K562 (cell line): ENCODE data around the gene COA5. TPM values are rescaled to one million over a fixed set of nuclear protein-coding genes. Genes with fewer than 3 reads are reported as not detected.
A peak's percentile ranks its signal among the peaks of the same experiment; 100 is the strongest.

Experiments
- ATAC-seq: fragments of 200-7000 bp; cut with Tn5 transposase; 3 replicates; pipeline ENCODE4 v1.9.1; 2020; ENCODE audit warnings: moderate library complexity
- BruUV-seq: library from RNA; stranded (reverse); fragments of 400-500 nt; replicated peaks from 2 replicates; lab custom pipeline; 2021; lab: Mats Ljungman, UMichigan
- CTCF ChIA-PET: fragments of 300-600 bp; formaldehyde crosslinking; extraction: SDS; loops from one replicate; lab custom pipeline; 2021; ENCODE audit warnings: low intra/inter-chr PET ratio; lab: Yijun Ruan, JAX
- POLR2A ChIA-PET: fragments of 300-600, 350-650 bp; sonication (Branson Sonifier 250); formaldehyde crosslinking; extraction: SDS; loops from one replicate; lab custom pipeline; 2021; ENCODE audit warnings: antibody characterized with exemption, inconsistent platforms; lab: Yijun Ruan, JAX
- DNase-seq, 4 experiments: peaks; one replicate each; pipeline versions ENCODE4 v3.0.0 to v3.0.0-alpha.2; 2011 to 2018; ENCODE audit warnings: low spot score in 3 of 4, mixed read lengths in 3 of 4; ENCODE audit errors: extremely low read depth in 1 of 4
- FAIRE-seq: peaks from 2 replicates; lab custom pipeline; 2011; peaks lifted over from hg19 to GRCh38; lab: Jason Lieb, UNC
- H2AFZ ChIP-seq: 2 replicates; pipeline ENCODE4 v1.6.0; 2011; ENCODE audit warnings: low read depth, low read length, control low read depth, inconsistent platforms
- H3K27ac ChIP-seq: fragments of 200-600 bp; 3 replicates; pipeline ENCODE4 v1.8.0; 2011; ENCODE audit warnings: low read depth, mild to moderate bottlenecking, control low read depth, inconsistent platforms, low read length, moderate library complexity, mixed read lengths; ENCODE audit errors: extremely low read depth
- H3K27me3 ChIP-seq, 2 experiments: fragments of 300-600 bp in 1 of 2; 2 replicates in 1 of 2; 3 replicates in 1 of 2; pipeline versions ENCODE4 v1.6.0 to v1.8.0; 2011; ENCODE audit warnings: inconsistent platforms in 2 of 2, low read length in 2 of 2, mild to moderate bottlenecking in 1 of 2, mixed read lengths in 1 of 2, moderate library complexity in 1 of 2; ENCODE audit not compliant: control insufficient read depth in 2 of 2, insufficient read depth in 2 of 2
- H3K36me3 ChIP-seq: fragments of 300-600 bp; 3 replicates; pipeline ENCODE4 v1.8.0; 2011; ENCODE audit warnings: mild to moderate bottlenecking, low read length, inconsistent platforms; ENCODE audit not compliant: control insufficient read depth, insufficient read depth
- H3K4me1 ChIP-seq, 2 experiments: fragments of 200-600 bp in 1 of 2; replicated peaks in 1 of 2; 2 replicates in 1 of 2; 3 replicates in 1 of 2; pipeline versions ENCODE4 v1.5.1 to v1.8.0; 2011; ENCODE audit warnings: inconsistent platforms in 2 of 2, low read length in 2 of 2, mild to moderate bottlenecking in 1 of 2, mixed read lengths in 1 of 2, moderate library complexity in 1 of 2; ENCODE audit not compliant: control insufficient read depth in 2 of 2, insufficient read depth in 2 of 2
- H3K4me2 ChIP-seq: 2 replicates; pipeline ENCODE4 v1.6.1; 2011; ENCODE audit warnings: low read length, control low read depth, inconsistent platforms, mixed read lengths; ENCODE audit not compliant: insufficient read depth
- H3K4me3 ChIP-seq: fragments of 200-600 bp; sonication (generic), shearing (Covaris generic); 2 replicates; pipeline ENCODE4 v1.5.1; 2016; ENCODE audit warnings: control low read depth, inconsistent platforms
- H3K79me2 ChIP-seq: fragments of 200-600 bp; 3 replicates; pipeline ENCODE4 v1.8.0; 2011; ENCODE audit warnings: low read length, inconsistent platforms; ENCODE audit not compliant: control insufficient read depth, insufficient read depth
- H3K9ac ChIP-seq, 2 experiments: 2 replicates each; pipeline versions ENCODE4 v1.6.0 to v1.6.1; 2011; ENCODE audit warnings: low read depth in 2 of 2, low read length in 2 of 2, control low read depth in 1 of 2, inconsistent platforms in 1 of 2, mild to moderate bottlenecking in 1 of 2, mixed read lengths in 1 of 2; ENCODE audit not compliant: insufficient read depth in 1 of 2
- H3K9me1 ChIP-seq: one replicate; pipeline ENCODE4 v1.6.0; 2011; ENCODE audit warnings: inconsistent platforms, mild to moderate bottlenecking, low read length, moderate library complexity; ENCODE audit not compliant: control insufficient read depth, insufficient read depth
- H3K9me3 ChIP-seq: replicated peaks from 2 replicates; pipeline ENCODE4 v1.5.1; 2011; ENCODE audit warnings: low read depth, low read length, inconsistent platforms; ENCODE audit not compliant: control insufficient read depth, insufficient read depth
- H4K20me1 ChIP-seq: replicated peaks from 2 replicates; pipeline ENCODE4 v1.6.1; 2011; ENCODE audit warnings: low read length, inconsistent platforms, mixed read lengths; ENCODE audit not compliant: control insufficient read depth, insufficient read depth
- CGGBP1 ChIP-seq: fragments of 250-450 bp; sonication (Bioruptor Pico); IDR thresholded peaks from 2 replicates; pipeline ENCODE4 v1.9.0; 2021; ENCODE audit warnings: mild to moderate bottlenecking
- CHD4 ChIP-seq: fragments of 200-600 bp; sonication (generic); IDR thresholded peaks from 3 replicates; pipeline ENCODE4 v1.6.1; 2012; ENCODE audit warnings: low read depth, mild to moderate bottlenecking, mixed read lengths, low read length, inconsistent platforms; ENCODE audit not compliant: insufficient read depth, insufficient replicate concordance, poor library complexity, severe bottlenecking
- GATAD2B ChIP-seq: fragments of 450-650 bp; IDR thresholded peaks from 2 replicates; pipeline ENCODE4 v1.6.1; 2017; ENCODE audit warnings: mild to moderate bottlenecking, borderline replicate concordance
- JUND ChIP-seq, 2 experiments: IDR thresholded peaks; 2 replicates in 1 of 2; 3 replicates in 1 of 2; pipeline ENCODE4 v1.6.1; 2011; ENCODE audit warnings: borderline replicate concordance in 2 of 2, low read depth in 2 of 2, low read length in 2 of 2, improper control_type of control experiment in 1 of 2, missing biosample characterization in 1 of 2, missing genetic modification characterization in 1 of 2, missing genetic modification reagents in 1 of 2
- MEF2A ChIP-seq: IDR thresholded peaks from 2 replicates; pipeline ENCODE4 v1.6.1; 2011; ENCODE audit warnings: low read depth, mild to moderate bottlenecking, low read length, moderate library complexity; ENCODE audit not compliant: control insufficient read depth
- PATZ1 ChIP-seq: fragments of 250-450 bp; sonication (Bioruptor Pico); IDR thresholded peaks from 2 replicates; pipeline ENCODE4 v1.5.0; 2020; ENCODE audit warnings: mild to moderate bottlenecking, borderline replicate concordance
- RAD21 ChIP-seq, 2 experiments: fragments of 250-450 bp in 1 of 2; fragments of 450-650 bp in 1 of 2; sonication (Bioruptor Pico) in 1 of 2; formaldehyde crosslinking in 1 of 2; IDR thresholded peaks in 1 of 2; conservative IDR thresholded peaks in 1 of 2; 2 replicates each; pipeline versions ENCODE4 v1.4.0 to v1.8.0; 2020 to 2022; ENCODE audit warnings: mild to moderate bottlenecking in 2 of 2, moderate library complexity in 1 of 2
- WHSC1 ChIP-seq: IDR thresholded peaks from one replicate; pipeline ENCODE4 v1.6.1; 2012; ENCODE audit warnings: low read length, control low read depth, inconsistent platforms
- ZBTB1 ChIP-seq: sonication (generic); formaldehyde crosslinking; IDR thresholded peaks from 2 replicates; pipeline ENCODE4 v1.8.1; 2023; ENCODE audit warnings: missing genetic modification reagents, low read depth, mild to moderate bottlenecking, borderline replicate concordance
- ZC3H8 ChIP-seq: fragments of 450-650 bp; IDR thresholded peaks from 2 replicates; pipeline ENCODE4 v1.6.1; 2017
- ZNF280B ChIP-seq: fragments of 250-450 bp; sonication (Bioruptor Pico); IDR thresholded peaks from 2 replicates; pipeline ENCODE4 v1.5.1; 2021; ENCODE audit warnings: mild to moderate bottlenecking
- ZNF57 ChIP-seq: fragments of 450-650 bp; formaldehyde crosslinking; IDR thresholded peaks from 2 replicates; pipeline ENCODE4 v1.4.0; 2020; ENCODE audit warnings: mild to moderate bottlenecking, moderate library complexity
- WGBS: fragments of 100-300 bp; shearing (Covaris generic); methylation state at CpG from one replicate; pipeline ENCODE4 v1.1.6; 2016; ENCODE audit warnings: low coverage, mixed read lengths; ENCODE audit not compliant: insufficient coverage; ENCODE audit errors: missing lambda C conversion rate; 5-methylcytosine and 5-hydroxymethylcytosine counted together
- in situ Hi-C: fragments of 300-500 bp; cut with MboI; formaldehyde crosslinking; loops from 4 replicates; pipeline ENCODE4 v1.15.0; 2018; ENCODE audit warnings: inconsistent platforms, mixed read lengths
- intact Hi-C: fragments of 100-400 bp; cut with micrococcal nuclease; formaldehyde crosslinking; loops from 2 replicates; pipeline ENCODE4 v1.14.2; 2022
- polyA plus RNA-seq, 8 experiments: library from polyadenylated mRNA; depleted of rRNA in 4 of 8; stranded (reverse) in 5 of 8; unstranded in 3 of 8; fragments of >200 nt; fragmentation: Nextera tagmentation in 2 of 8; fragmentation: Illumina TruSeq in 1 of 8; extraction: Ambion mirVana in 2 of 8; extraction: Trizol in 1 of 8; gene quantifications; 2 replicates each; pipeline versions ENCODE4 v1.2.1 to v1.2.3, GENCODE V29; 2011 to 2014; ENCODE audit warnings: inconsistent platforms in 1 of 8, missing spikeins in 1 of 8
- total RNA-seq, 7 experiments: library from RNA; depleted of rRNA in 6 of 7; stranded (reverse); fragments of >200 nt in 6 of 7; fragmentation: Illumina TruSeq in 2 of 7; extraction: Trizol in 2 of 7; gene quantifications; 2 replicates each; pipeline versions ENCODE4 v1.2.1 to v1.2.3, GENCODE V29; 2011 to 2021; ENCODE audit warnings: low replicate concordance in 1 of 7
- TF ChIP-seq, protein P1 (sequence below): sonication (generic); formaldehyde crosslinking; IDR thresholded peaks from 2 replicates; pipeline ENCODE4 v1.8.0; 2023; ENCODE audit warnings: mild to moderate bottlenecking, missing genetic modification reagents

Gene COA5
- total and polyA plus RNA-seq, 9 of the 15 experiments (the other 6 are each of a cell fraction or from before 2014, with no cell fraction given) = 17.9 to 77.6 (median 33.4) TPM

- peak; percentile 59 to 78; a peak in 3 of 4 replicates for TF ChIP-seq RAD21 (CRISPR knock-in tag; conservative IDR thresholded peaks at IDR 0.05 in 1 of 2, IDR thresholded peaks at IDR 0.05 in 1 of 2)
- peak; percentile 30; the same call in 1 of the 2 replicates for TF ChIP-seq JUND (IDR thresholded peaks at IDR 0.05; ENCODE audit: borderline replicate concordance, low read depth, low read length)
- TF ChIP-seq JUND (tag; IDR thresholded peaks at IDR 0.05; ENCODE audit: borderline replicate concordance, low read depth, low read length) = no peak
- TF ChIP-seq, all 486 proteins: peak for 9
These were observed 6.7 kb downstream of the COA5 start (continued) for GRCh38 chr2:98601532-98602132.

DNA sequence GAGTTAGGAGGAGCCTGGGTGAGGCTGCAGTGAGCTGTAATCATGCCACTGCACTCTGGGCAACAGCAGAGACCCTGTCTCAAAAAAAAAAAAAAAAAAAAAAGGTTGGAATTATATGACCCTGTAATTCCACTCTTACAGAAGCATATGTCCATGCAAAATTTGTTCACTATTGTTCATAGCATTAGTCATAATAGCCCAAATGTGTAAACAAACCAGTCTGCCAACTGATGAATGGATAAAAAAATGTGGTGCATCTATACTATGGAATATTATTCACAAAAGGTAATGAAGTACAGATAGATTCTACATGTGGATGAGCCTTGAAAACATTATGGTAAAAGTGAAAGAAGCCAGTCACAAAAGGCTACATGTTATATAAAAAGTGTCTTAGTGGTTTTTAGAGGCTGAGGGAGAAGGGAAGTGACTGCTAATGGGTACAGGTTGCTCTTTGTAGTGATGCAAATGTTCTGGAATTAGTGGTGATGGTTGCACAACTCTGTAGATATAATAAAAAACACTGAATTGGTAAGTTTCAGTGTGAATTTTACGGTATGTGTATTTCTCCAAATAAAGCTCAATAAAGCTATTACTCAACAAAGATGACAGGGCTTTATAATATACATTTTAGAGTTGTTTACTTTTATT, 9.4 kb downstream of the COA5 start:
- ChIA-PET CTCF (interaction anchor here (0.7 kb wide), 1 partner anchor 186 kb away, joined by 3 read pairs; no protein-coding TSS in a partner anchor), POLR2A (interaction anchor here (1.4 kb wide), 1 partner anchor 9 kb away, joined by 5 read pairs; the partner anchor contains the start of genes COA5 and UNC50)
- peaks cover 61% of the 10 kb centered on the region; the same call in 2 of the 3 replicates for H3K36me3 ChIP-seq
- H3K27me3 ChIP-seq = no peaks in the 10 kb centered on the region
- H3K9ac ChIP-seq = no peak overlapping the region
- no peak overlapping the region for H2AFZ ChIP-seq
- H3K79me2 ChIP-seq = no peaks in the 10 kb centered on the region
- H3K9me1 ChIP-seq = no peaks in the 10 kb centered on the region
- H3K27ac ChIP-seq = no peak overlapping the region
- intact Hi-C loops (no loop called here), in situ Hi-C loops (no loop called here)
- H3K4me2 ChIP-seq = no peak overlapping the region
- no peak for FAIRE-seq
- no TSS peak for BruUV-seq
- H3K9me3 ChIP-seq = no peaks in the 10 kb centered on the region
- no peak for ATAC-seq
- DNase-seq = no peak
- no peaks in the 10 kb centered on the region for H3K4me1 ChIP-seq
- WGBS = 100% methylated on average over 1 of the region's 1 CpG
- H4K20me1 ChIP-seq = no peaks in the 10 kb centered on the region
- no peak overlapping the region for H3K4me3 ChIP-seq
- TF ChIP-seq ZNF57 (no peak), PATZ1 (CRISPR knock-in tag) (no peak), WHSC1 (no peak), CGGBP1 (no peak), ZBTB1 (no peak), ZNF280B (CRISPR knock-in tag) (no peak), ZC3H8 (no peak), GATAD2B (no peak), MEF2A (no peak), CHD4 (no peak)
- TF ChIP-seq, protein P1, sequence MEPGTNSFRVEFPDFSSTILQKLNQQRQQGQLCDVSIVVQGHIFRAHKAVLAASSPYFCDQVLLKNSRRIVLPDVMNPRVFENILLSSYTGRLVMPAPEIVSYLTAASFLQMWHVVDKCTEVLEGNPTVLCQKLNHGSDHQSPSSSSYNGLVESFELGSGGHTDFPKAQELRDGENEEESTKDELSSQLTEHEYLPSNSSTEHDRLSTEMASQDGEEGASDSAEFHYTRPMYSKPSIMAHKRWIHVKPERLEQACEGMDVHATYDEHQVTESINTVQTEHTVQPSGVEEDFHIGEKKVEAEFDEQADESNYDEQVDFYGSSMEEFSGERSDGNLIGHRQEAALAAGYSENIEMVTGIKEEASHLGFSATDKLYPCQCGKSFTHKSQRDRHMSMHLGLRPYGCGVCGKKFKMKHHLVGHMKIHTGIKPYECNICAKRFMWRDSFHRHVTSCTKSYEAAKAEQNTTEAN = no peak
